Transverse colon (tissue), 4 donors: Measurements from ENCODE around the gene RPL41. TPM values are rescaled to one million over a fixed set of nuclear protein-coding genes. Genes with fewer than 3 reads are reported as not detected.

Experiments
- DNase-seq: peaks from one replicate; pipeline ENCODE4 v3.0.0-alpha.2; 2019
- H3K27ac ChIP-seq, 4 donors: fragments of 200-600 bp; sonication (generic); 2 replicates each; pipeline ENCODE4 v1.5.1; 2016 to 2018; ENCODE audit warnings: inconsistent platforms in 4 of 4
- H3K27me3 ChIP-seq: fragments of 200-600 bp; sonication (generic); 2 replicates; pipeline ENCODE4 v1.5.1; 2017; ENCODE audit warnings: inconsistent platforms
- H3K36me3 ChIP-seq, 4 donors: fragments of 200-600 bp; sonication (generic); 2 replicates each; pipeline ENCODE4 v1.5.1; 2017 to 2019; ENCODE audit warnings: inconsistent platforms in 4 of 4
- H3K4me1 ChIP-seq, 4 donors: fragments of 200-600 bp; sonication (generic); 2 replicates each; pipeline ENCODE4 v1.5.1; 2017 to 2020; ENCODE audit warnings: inconsistent platforms in 4 of 4
- H3K4me3 ChIP-seq, 4 donors: fragments of 200-600 bp; sonication (generic); 1 replicate in 1 of 4; 2 replicates in 3 of 4; pipeline versions ENCODE4 v1.5.1 to v1.6.1; 2017 to 2019; ENCODE audit warnings: inconsistent platforms in 4 of 4
- H3K9me3 ChIP-seq, 2 donors: fragments of 200-600 bp; sonication (generic); 2 replicates each; pipeline ENCODE4 v1.5.1; 2017 to 2019; ENCODE audit warnings: inconsistent platforms in 2 of 2
- EP300 ChIP-seq: sonication (generic); formaldehyde crosslinking; IDR thresholded peaks from one replicate; pipeline ENCODE4 v1.6.1; 2017; ENCODE audit warnings: antibody characterized with exemption, low read depth
- POLR2A ChIP-seq: fragments of 450-650 bp; IDR thresholded peaks from one replicate; pipeline ENCODE4 v1.6.1; 2016; ENCODE audit warnings: antibody characterized with exemption, mild to moderate bottlenecking, moderate library complexity
- POLR2AphosphoS5 ChIP-seq, 3 donors: sonication (generic); formaldehyde crosslinking; IDR thresholded peaks; one replicate each; pipeline ENCODE4 v1.6.1; 2016; ENCODE audit warnings: antibody characterized with exemption in 3 of 3
- WGBS, 2 donors: methylation state at CpG; one replicate each; pipeline ENCODE4 v1.1.5; 2018; ENCODE audit warnings: low coverage in 1 of 2; 5-methylcytosine and 5-hydroxymethylcytosine counted together
- in situ Hi-C, 4 donors: fragments of 200-750 bp; cut with MboI; loops; one replicate each; pipeline versions ENCODE4 v1.15.0 to v1.15.1; 2017; ENCODE audit warnings: low sequenced_read_pairs in 3 of 4, low pct_ligation_motif_present in 1 of 4, low pct_unique_long_range_greater_than_20kb in 1 of 4
- intact Hi-C: fragments of 100-400 bp; cut with DNase I; formaldehyde crosslinking; loops from one replicate; pipeline ENCODE4 v1.15.1; 2023; ENCODE audit warnings: low total_unique reads
- total RNA-seq, 4 donors: library from RNA; depleted of rRNA; stranded (reverse); fragments of >200 nt; gene quantifications; one replicate each; pipeline ENCODE4 v1.1.0, GENCODE V29; 2016
- TF ChIP-seq, protein P1 (sequence below), 5 experiments: fragments of 200-600 bp in 3 of 5; fragments of 450-650 bp in 2 of 5; sonication (generic) in 3 of 5; IDR thresholded peaks; 1 replicate in 2 of 5; 2 replicates in 3 of 5; pipeline ENCODE4 v1.5.1; 2016 to 2017; ENCODE audit warnings: antibody characterized with exemption in 5 of 5, inconsistent platforms in 3 of 5, mild to moderate bottlenecking in 2 of 5, moderate library complexity in 1 of 5

Gene RPL41
- total RNA-seq, 4 donors from 2014 or later: 841 to 2,950 (median 1,684) TPM

DNA sequence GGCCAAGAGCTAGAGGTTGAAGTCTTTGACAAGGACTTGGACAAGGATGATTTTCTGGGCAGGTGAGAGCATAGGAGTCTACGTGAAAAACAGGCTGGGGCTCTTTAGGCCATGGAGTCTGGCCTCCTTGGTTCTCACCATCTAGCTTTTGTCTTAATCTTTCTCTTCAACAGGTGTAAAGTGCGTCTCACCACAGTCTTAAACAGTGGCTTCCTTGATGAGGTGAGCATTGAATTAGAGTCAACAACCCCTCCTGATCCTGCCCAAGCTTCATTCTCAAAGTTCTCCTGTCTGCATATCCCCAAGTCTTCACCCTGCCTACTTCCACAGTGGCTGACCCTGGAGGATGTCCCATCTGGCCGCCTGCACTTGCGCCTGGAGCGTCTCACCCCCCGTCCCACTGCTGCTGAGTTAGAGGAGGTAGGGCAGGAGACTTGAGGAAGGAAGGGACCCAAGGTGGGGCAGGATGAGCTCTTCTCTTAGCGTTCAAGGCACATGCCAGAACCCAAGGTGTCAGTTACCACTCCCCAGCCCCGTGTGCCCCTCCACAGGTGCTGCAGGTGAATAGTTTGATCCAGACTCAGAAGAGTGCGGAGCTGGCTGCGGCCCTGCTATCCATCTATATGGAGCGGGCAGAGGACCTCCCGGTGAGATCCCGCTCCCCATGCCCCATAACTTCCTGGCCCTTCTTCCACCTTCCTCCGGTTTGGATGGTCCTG is 21.6 kb downstream of the RPL41 start:
- intact Hi-C loops (no loop called here), in situ Hi-C loops (no loop called here)
- Histone ChIP-seq H3K27me3 (no peaks in the 10 kb centered on the region), H3K36me3 (peaks cover 0 to 64% (median 31%) of the 10 kb centered on the region in 4 donors), H3K4me1 (peaks cover 0 to 2% (median 0%) of the 10 kb centered on the region in 4 donors), H3K9me3 (no peaks in the 10 kb centered on the region), H3K27ac (no peak overlapping the region), H3K4me3 (no peak overlapping the region)
- WGBS, 2 donors: 86 to 94% methylated on average over 1 to 14 of the region's 14 CpGs
- no peak for DNase-seq
- TF ChIP-seq POLR2A (no peak), EP300 (no peak), POLR2AphosphoS5 (IDR thresholded peaks at IDR 0.05) (no peak)
- TF ChIP-seq, protein P1, sequence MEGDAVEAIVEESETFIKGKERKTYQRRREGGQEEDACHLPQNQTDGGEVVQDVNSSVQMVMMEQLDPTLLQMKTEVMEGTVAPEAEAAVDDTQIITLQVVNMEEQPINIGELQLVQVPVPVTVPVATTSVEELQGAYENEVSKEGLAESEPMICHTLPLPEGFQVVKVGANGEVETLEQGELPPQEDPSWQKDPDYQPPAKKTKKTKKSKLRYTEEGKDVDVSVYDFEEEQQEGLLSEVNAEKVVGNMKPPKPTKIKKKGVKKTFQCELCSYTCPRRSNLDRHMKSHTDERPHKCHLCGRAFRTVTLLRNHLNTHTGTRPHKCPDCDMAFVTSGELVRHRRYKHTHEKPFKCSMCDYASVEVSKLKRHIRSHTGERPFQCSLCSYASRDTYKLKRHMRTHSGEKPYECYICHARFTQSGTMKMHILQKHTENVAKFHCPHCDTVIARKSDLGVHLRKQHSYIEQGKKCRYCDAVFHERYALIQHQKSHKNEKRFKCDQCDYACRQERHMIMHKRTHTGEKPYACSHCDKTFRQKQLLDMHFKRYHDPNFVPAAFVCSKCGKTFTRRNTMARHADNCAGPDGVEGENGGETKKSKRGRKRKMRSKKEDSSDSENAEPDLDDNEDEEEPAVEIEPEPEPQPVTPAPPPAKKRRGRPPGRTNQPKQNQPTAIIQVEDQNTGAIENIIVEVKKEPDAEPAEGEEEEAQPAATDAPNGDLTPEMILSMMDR (IDR thresholded peaks at IDR 0.05): no peak

DNA sequence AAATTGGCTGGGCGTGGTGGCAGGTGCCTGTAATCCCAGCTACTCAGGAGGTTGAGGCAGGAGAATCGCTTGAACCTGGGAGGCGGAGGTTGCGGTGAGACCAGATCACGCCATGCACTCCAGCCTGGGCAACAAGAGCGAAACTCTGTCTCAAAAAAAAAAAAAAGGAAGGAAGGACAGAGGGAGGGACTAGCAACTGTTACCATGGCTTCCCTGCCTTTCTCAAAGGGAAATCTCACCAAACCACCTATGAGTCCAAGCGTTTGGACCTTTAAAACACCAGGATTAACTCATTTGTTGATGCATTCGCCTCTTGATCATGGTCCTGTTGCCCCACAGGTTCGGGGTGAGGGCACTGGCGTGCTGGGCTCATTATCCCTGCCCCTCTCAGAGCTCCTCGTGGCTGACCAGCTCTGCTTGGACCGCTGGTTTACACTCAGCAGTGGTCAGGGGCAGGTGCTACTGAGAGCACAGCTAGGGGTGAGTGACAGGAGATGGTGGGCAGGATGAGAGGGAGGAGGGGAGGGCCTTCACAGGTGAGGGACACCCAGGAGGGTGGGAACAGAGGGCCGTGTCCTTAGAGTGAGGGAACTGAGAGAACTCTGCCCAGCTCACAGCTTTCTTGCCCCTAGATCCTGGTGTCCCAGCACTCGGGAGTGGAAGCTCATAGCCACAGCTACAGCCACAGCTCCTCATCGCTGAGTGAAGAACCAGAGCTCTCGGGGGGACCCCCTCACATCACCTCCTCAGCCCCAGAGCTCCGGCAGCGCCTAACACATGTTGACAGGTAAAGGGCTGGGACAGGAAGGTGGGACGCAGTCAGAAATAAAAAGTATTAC is 25.7 kb downstream of the RPL41 start:
- H3K27me3 ChIP-seq: no peaks in the 10 kb centered on the region
- H3K9me3 ChIP-seq: no peaks in the 10 kb centered on the region
- H3K27ac ChIP-seq: peak overlapping the region in 1 of 4 donors; percentile 66
- in situ Hi-C loops (no loop called here), intact Hi-C loops (no loop called here)
- peaks cover 6 to 31% (median 9%) of the 10 kb centered on the region in 4 donors for H3K4me1 ChIP-seq
- peaks cover 0 to 53% (median 23%) of the 10 kb centered on the region in 4 donors for H3K36me3 ChIP-seq
- DNase-seq: no peak
- H3K4me3 ChIP-seq: no peak overlapping the region
- TF ChIP-seq POLR2AphosphoS5 (IDR thresholded peaks at IDR 0.05) (no peak), EP300 (no peak), POLR2A (no peak)
- TF ChIP-seq, protein P1 (IDR thresholded peaks at IDR 0.05): no peak
- 90 to 96% methylated on average over 7 to 19 of the region's 19 CpGs for WGBS, 2 donors

GRCh38 chr12:56143217-56143616 is 26.8 kb downstream of the RPL41 start:
- H3K27me3 ChIP-seq: no peaks in the 10 kb centered on the region
- TF ChIP-seq POLR2AphosphoS5 (IDR thresholded peaks at IDR 0.05) (no peak), EP300 (no peak), POLR2A (no peak)
- TF ChIP-seq, protein P1 (IDR thresholded peaks at IDR 0.05): no peak
- H3K4me3 ChIP-seq: no peak overlapping the region
- intact Hi-C loops: no loop called here
- WGBS, 2 donors: 61% methylated on average over 4 of the region's 4 CpGs; no CpG with 5 or more reads in 1 of the 2 donors
- peaks cover 6 to 38% (median 13%) of the 10 kb centered on the region in 4 donors for H3K4me1 ChIP-seq
- H3K27ac ChIP-seq: peak overlapping the region; percentile 11 to 66 (median 56)
- no peak for DNase-seq
- in situ Hi-C loops: no loop called here
- H3K36me3 ChIP-seq: peaks cover 0 to 42% (median 18%) of the 10 kb centered on the region in 4 donors
- H3K9me3 ChIP-seq: no peaks in the 10 kb centered on the region

DNA sequence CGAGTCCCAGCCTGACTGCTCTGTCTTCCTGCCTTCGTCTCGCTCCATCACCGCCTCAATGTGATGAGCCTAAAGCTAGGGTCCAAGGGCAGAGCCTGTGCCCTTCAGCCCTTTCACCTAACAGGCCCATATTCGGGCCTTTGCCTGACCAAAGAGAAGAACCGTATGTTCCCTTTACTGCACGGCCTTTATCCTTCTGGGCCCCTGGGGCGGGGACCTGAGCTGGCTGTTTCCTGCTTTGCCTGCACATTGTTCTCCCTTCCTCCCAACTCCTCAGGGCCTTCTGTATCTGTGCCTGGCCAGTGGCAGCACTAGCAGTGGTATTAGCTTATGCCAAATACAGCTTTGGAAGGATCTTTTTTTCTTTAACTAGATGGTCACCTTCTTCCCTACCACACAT is 27.4 kb downstream of the RPL41 start:
- Histone ChIP-seq H3K27me3 (no peaks in the 10 kb centered on the region), H3K9me3 (no peaks in the 10 kb centered on the region), H3K27ac (peak overlapping the region; percentile 11 to 66 (median 56)), H3K4me1 (peaks cover 6 to 38% (median 13%) of the 10 kb centered on the region in 4 donors), H3K36me3 (peaks cover 0 to 37% (median 15%) of the 10 kb centered on the region in 4 donors), H3K4me3 (no peak overlapping the region)
- peak in 2 of 3 donors; percentile 22 to 24 for TF ChIP-seq POLR2AphosphoS5 (IDR thresholded peaks at IDR 0.05)
- TF ChIP-seq EP300: no peak
- TF ChIP-seq POLR2A: peak; percentile 26
- 73% methylated on average over 8 of the region's 8 CpGs; no CpG with 5 or more reads in 1 of the 2 donors for WGBS, 2 donors
- intact Hi-C loops (no loop called here), in situ Hi-C loops (no loop called here)
- DNase-seq: peak; percentile 62
